Right lobe of liver (tissue), 4 donors: ENCODE measurements around the gene PON2.

Source experiments
- CTCF ChIP-seq, 4 donors: fragments of 200-600 bp in 3 of 4; fragments of 450-650 bp in 1 of 4; IDR thresholded peaks; one replicate each; pipeline versions ENCODE4 v1.5.1 to v1.8.0; 2016 to 2022; ENCODE audit warnings: antibody characterized with exemption in 4 of 4, mild to moderate bottlenecking in 2 of 4
- POLR2A ChIP-seq: fragments of 450-650 bp; IDR thresholded peaks from one replicate; pipeline ENCODE4 v1.6.1; 2017; ENCODE audit warnings: antibody characterized with exemption, mild to moderate bottlenecking
- donor health status: DM: no; HTN: no; CAD: no.
- donor health status: DM: no; HTN: no; CAD: no.
- donor health status: DM: no; HTN: yes; CAD: no.

GRCh38 chr7:95404316-95404865 lies 30.4 kb downstream of the PON2 start:
- TF ChIP-seq CTCF (IDR thresholded peaks at IDR 0.05) (no peak), POLR2A (no peak)
